ENCODE results near the gene AKAP17A.

- TF ChIP-seq CTCF (IDR thresholded peaks at IDR 0.05; ENCODE audit: low read depth, low read length) (no peak), MAX (IDR thresholded peaks at IDR 0.05; ENCODE audit: low read depth, low read length) (no peak)
These were observed 10.9 kb downstream of the AKAP17A start for GRCh38 chrX:1602299-1602698.

Measured in NB4 (cell line).